Ovary (tissue), 3 donors: ENCODE results near the gene MRPL58.

Source experiments
- CTCF ChIP-seq, 3 donors: fragments of 450-650 bp in 2 of 3; fragments of 200-600 bp in 1 of 3; IDR thresholded peaks; one replicate each; pipeline versions ENCODE4 v1.5.1 to v1.8.0; 2016 to 2022; ENCODE audit warnings: antibody characterized with exemption in 3 of 3, mild to moderate bottlenecking in 1 of 3
- POLR2A ChIP-seq: fragments of 450-650 bp; IDR thresholded peaks from one replicate; pipeline ENCODE4 v1.6.1; 2017; ENCODE audit warnings: antibody characterized with exemption, mild to moderate bottlenecking, moderate library complexity
- donor health status: DM: no; HTN: no; CAD: no.

DNA sequence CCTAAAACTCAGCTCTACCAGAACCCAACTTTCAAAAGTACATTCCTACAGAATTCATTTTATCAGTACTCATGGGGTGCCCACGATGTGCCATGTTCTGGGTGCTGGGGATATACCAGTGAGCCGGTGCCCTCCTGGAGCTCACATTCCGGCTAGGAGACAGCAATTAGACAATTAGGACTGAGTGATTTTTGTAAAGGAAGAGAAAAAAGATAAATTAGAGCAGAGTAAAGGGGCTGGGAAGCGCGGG, 449 bp upstream of the MRPL58 start:
- TF ChIP-seq CTCF (IDR thresholded peaks at IDR 0.05), result no peak
- no peak for TF ChIP-seq POLR2A
